ENCODE results near the gene ANAPC10. TPM values are rescaled to one million over a fixed set of nuclear protein-coding genes. Genes with fewer than 3 reads are reported as not detected.

ANAPC10 gene
- total RNA-seq, 4 donors from 2014 or later, result 17.7 to 33.6 (median 24.9) TPM

DNA sequence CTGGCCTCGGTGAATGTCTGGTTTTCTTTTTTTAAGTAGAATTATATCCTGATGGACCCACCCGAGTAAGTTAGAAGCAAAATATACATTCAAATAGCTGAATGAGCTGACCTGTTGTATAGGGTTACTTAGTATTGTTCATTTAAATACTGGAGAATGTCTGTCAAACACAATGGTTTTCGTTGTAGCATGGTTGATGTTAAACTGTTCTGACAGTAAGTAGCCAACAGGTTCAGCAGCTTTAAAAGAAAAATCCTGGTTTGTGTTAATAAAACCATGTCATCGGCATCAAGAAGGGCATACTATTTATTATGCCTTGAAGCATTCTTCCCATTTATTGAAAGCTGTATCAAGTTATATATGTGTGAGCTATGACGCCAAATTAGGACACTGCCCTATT lies 149.6 kb downstream of the ANAPC10 start:
- Histone ChIP-seq H3K4me3 (no peak overlapping the region), H3K36me3 (no peaks in the 10 kb centered on the region), H3K27ac (no peak overlapping the region), H3K9me3 (peaks cover 0 to 5% (median 0%) of the 10 kb centered on the region in 3 donors), H3K27me3 (no peaks in the 10 kb centered on the region), H3K4me1 (no peaks in the 10 kb centered on the region)
- no peak for TF ChIP-seq POLR2A (IDR thresholded peaks at IDR 0.05)
- no peak for TF ChIP-seq CTCF (IDR thresholded peaks at IDR 0.05 in 4 of 5, conservative IDR thresholded peaks at IDR 0.05 in 1 of 5)
- in situ Hi-C loops (cut with MboI; ENCODE audit: low sequenced_read_pairs in 4 of 4), result no loop called here
- DNase-seq (no peak), ATAC-seq (no peak)
- intact Hi-C loops (cut with DNase I; ENCODE audit: low total_unique reads), result no loop called here

DNA sequence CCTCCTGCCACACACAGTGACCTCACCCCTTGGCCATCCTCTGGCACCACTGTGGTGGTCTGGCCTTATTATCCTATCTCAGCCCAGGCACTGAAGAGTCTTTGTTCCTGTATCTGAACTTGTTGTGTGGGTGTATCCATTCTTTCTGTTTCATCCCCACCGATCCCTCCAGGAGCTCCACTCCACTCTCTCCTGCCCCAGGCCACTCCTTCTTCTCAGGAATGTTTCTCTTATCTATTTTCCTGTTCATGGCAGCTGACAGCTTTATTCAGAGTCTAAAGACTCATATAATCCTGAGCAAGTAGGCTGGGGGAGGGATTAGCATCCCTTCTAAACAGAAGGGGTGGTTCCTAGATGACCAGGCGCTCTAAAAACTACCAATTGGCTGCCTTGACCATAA lies 150.0 kb downstream of the ANAPC10 start:
- in situ Hi-C loops (cut with MboI; ENCODE audit: low sequenced_read_pairs in 4 of 4), result no loop called here

More for the DNA sequence above, 150.0 kb downstream of the ANAPC10 start:
- Histone ChIP-seq H3K9me3 (peaks cover 0 to 4% (median 0%) of the 10 kb centered on the region in 3 donors), H3K27ac (no peak overlapping the region), H3K27me3 (no peaks in the 10 kb centered on the region), H3K36me3 (no peaks in the 10 kb centered on the region), H3K4me1 (no peaks in the 10 kb centered on the region), H3K4me3 (no peak overlapping the region)
- DNase-seq (no peak), ATAC-seq (no peak)
- intact Hi-C loops (cut with DNase I; ENCODE audit: low total_unique reads), result no loop called here
- TF ChIP-seq POLR2A (IDR thresholded peaks at IDR 0.05) (no peak), CTCF (IDR thresholded peaks at IDR 0.05 in 4 of 5, conservative IDR thresholded peaks at IDR 0.05 in 1 of 5) (no peak)

Other genes with a start within 250 kb of the ANAPC10 start
- gene ABCE1, start 115 bp upstream of the ANAPC10 start, total RNA-seq, result 10 to 100 TPM; 42.9 to 79.3 (median 62.5) TPM
- gene OTUD4, start 82.4 kb upstream of the ANAPC10 start, total RNA-seq, result 10 to 100 TPM; 32.6 to 61.1 (median 47.9) TPM